ENCODE results near the gene ABHD1.
"Not testable (repeated sequence)": the region's sequence is repeated elsewhere in the genome, so short reads cannot be mapped to it uniquely, and the experiment has no call there.

ABHD1 gene

DNA sequence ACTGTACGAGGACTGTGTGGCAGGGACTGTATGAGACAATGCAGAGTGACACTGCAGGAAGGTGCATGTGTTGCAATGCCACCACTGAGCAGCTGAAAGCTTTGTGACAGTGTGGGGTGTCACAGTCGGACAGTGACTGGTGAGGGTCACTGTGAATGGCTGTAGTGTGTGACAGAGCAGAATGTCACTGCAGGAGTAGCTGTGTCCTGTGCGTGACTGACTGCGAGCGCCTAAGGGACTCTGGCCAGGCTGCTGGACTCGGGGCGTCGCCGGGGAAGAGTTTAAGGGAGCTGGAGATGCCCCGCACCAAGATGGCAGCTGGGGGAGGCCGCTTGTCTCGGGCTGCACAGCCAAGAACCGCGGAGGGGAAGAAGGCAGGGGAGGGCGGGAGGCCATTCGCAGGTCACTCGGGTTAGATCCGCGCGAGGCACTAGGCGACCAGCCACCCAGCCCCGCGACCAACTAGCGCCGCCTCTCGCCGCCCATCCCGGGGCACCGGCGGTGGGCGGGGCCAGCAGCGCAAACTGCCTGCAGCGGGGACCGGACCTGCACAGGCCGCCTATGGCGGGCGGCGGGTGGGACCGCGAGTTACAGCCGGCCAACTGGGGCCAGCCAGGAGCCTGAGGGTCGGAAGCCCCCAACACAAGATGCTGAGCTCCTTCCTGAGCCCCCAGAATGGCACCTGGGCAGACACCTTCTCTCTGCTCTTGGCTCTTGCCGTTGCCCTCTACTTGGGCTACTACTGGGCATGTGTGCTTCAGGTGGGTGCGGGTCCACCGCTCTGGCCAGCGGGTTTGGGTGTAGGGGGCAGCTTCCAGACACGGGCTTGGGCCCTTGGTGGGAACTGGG is at the start of gene ABHD1:
Gene ABHD1, plus strand, starts transcription at position 514 of the 849 bp plus-strand sequence. Its CDS starts 134 bp downstream, at position 648.
- Histone ChIP-seq H3K9me3 (ENCODE audit: low read length) (no peaks in the 10 kb centered on the region), H3K36me3 (ENCODE audit: insufficient read depth, low read length) (no peaks in the 10 kb centered on the region), H3K27ac (ENCODE audit: low read depth, low read length) (peak within 1 kb of the TSS; percentile 65), H3K4me1 (ENCODE audit: insufficient read depth, low read length) (peaks cover 11% of the 10 kb centered on the region), H3K4me3 (ENCODE audit: low read depth in 1 of 2, low read length in 2 of 2) (peak within 1 kb of the TSS; percentile 53 to 71), H3K27me3 (ENCODE audit: control insufficient read depth in 1 of 2, insufficient read depth in 2 of 2, low read length in 2 of 2) (peaks cover 0 to under 1% of the 10 kb centered on the region in 2 donors), H3K9ac (ENCODE audit: low read length) (no peak within 1 kb of the TSS)

DNA sequence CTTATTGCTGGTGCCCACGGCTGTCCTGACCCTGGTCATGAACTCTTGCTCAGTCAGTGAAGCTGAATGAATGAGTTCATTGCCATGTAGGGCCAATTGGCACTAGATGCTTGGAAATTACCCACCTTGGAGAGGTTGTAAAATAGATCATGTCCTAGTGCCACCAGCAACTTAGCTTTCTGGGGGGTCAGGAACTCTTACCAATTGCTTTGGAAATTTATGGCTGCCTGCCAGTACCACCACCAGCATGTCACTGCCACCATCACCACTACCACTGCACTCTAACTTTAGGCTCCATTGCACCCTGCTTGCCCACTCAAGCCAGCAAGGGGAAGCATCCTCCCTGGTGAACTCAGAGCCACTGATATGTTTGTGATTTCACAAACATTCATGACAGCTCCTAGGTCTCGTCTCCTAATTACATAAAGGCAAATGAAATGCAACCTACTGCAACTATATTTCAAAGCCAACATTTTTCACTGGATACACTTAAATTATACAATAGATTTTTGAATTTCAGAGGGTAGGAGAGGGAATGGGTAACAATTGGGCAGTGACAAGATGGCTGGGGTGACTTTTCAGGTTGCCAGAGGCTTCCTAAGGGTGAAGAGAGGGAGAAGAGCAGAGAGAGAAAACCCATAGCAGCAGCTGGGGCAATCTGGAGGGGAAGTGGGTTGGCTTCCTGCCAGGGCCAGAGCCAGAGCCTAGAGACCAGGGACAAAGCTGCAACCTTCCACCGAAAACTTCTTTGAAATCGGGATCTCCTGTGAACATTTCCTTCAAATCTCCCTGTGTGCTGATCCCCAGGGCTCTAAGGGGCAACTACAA is 48.7 kb upstream of the ABHD1 start:
- no peaks in the 10 kb centered on the region for H3K9me3 ChIP-seq (ENCODE audit: low read length)
- no peaks in the 10 kb centered on the region for H3K27me3 ChIP-seq (ENCODE audit: control insufficient read depth in 1 of 2, insufficient read depth in 2 of 2, low read length in 2 of 2)
- no peak overlapping the region for H3K4me3 ChIP-seq (ENCODE audit: low read depth in 1 of 2, low read length in 2 of 2)
- H3K9ac ChIP-seq (ENCODE audit: low read length), result no peak overlapping the region
- H3K36me3 ChIP-seq (ENCODE audit: insufficient read depth, low read length), result peaks cover 8% of the 10 kb centered on the region
- peak overlapping the region; percentile 85 for H3K27ac ChIP-seq (ENCODE audit: low read depth, low read length)
- peaks cover 58% of the 10 kb centered on the region for H3K4me1 ChIP-seq (ENCODE audit: insufficient read depth, low read length)

GRCh38 chr2:27075566-27075871 is 48.1 kb upstream of the ABHD1 start:
- Histone ChIP-seq H3K4me1 (ENCODE audit: insufficient read depth, low read length) (peaks cover 58% of the 10 kb centered on the region), H3K27ac (ENCODE audit: low read depth, low read length) (peak overlapping the region; percentile 85)
- not testable (repeated sequence) for H3K36me3 ChIP-seq (ENCODE audit: insufficient read depth, low read length); H3K9ac ChIP-seq (ENCODE audit: low read length); H3K9me3 ChIP-seq (ENCODE audit: low read length); H3K27me3 ChIP-seq (ENCODE audit: control insufficient read depth in 1 of 2, insufficient read depth in 2 of 2, low read length in 2 of 2); H3K4me3 ChIP-seq (ENCODE audit: low read depth in 1 of 2, low read length in 2 of 2)

- Histone ChIP-seq H3K27ac (ENCODE audit: low read depth, low read length) (peak overlapping the region; percentile 85), H3K27me3 (ENCODE audit: control insufficient read depth in 1 of 2, insufficient read depth in 2 of 2, low read length in 2 of 2) (no peaks in the 10 kb centered on the region), H3K36me3 (ENCODE audit: insufficient read depth, low read length) (no peaks in the 10 kb centered on the region), H3K9me3 (ENCODE audit: low read length) (no peaks in the 10 kb centered on the region), H3K9ac (ENCODE audit: low read length) (no peak overlapping the region), H3K4me1 (ENCODE audit: insufficient read depth, low read length) (peaks cover 58% of the 10 kb centered on the region), H3K4me3 (ENCODE audit: low read depth in 1 of 2, low read length in 2 of 2) (no peak overlapping the region)
These were observed 47.3 kb upstream of the ABHD1 start for GRCh38 chr2:27076323-27076722.

GRCh38 chr2:27077231-27077630 is 46.4 kb upstream of the ABHD1 start:
- H3K4me1 ChIP-seq (ENCODE audit: insufficient read depth, low read length), result peaks cover 67% of the 10 kb centered on the region

DNA sequence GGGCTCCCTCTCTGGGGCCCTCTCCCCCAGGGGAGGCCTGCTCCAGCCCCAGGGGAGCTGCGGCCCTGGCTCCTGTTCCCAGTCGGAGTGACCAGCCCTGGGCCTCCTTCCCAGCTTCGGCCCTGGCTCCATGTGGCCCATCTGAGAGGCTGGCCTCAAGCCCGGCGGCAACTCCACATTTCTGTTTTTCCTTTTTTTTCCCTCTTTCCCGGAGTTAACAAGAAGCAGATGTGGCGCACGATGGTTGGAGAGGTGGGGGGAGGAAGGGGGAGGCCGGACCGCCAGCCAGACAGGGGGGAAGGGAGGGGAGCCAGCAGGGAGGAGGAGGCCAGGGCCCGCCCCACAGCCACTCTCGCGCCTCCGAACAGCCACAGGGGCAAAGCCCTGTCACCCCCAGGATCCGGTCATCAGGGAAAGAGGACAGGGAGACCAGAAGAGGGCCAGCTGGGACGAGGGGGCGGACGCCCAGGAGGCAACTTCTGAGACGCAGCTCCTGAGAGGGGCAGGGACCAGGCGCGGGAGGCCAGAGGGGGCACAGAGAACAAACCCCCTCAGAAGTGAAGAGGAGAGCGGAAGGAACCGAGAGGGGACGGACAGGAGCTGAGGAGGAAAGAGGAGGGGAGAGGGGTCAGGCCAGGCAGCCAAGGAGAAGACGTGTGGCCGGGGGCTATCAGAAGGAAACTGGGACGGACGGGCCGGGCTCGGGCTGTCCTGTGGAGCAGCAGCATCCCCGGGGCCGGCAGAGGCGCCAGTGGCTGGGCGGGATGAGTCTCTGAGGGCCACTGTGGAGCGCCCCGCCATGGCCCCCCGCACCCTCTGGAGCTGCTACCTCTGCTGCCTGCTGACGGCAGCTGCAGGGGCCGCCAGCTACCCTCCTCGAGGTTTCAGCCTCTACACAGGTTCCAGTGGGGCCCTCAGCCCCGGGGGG is 45.1 kb upstream of the ABHD1 start, which contains the start of gene EMILIN1:
Gene EMILIN1, plus strand, starts transcription at position 349 of the 928 bp plus-strand sequence. Its CDS starts 451 bp downstream, at position 800.
- H3K27me3 ChIP-seq (ENCODE audit: control insufficient read depth in 1 of 2, insufficient read depth in 2 of 2, low read length in 2 of 2), result no peaks in the 10 kb centered on the region
- H3K9me3 ChIP-seq (ENCODE audit: low read length), result no peaks in the 10 kb centered on the region
- peaks cover 17% of the 10 kb centered on the region for H3K36me3 ChIP-seq (ENCODE audit: insufficient read depth, low read length)
- peak within 1 kb of the TSS; percentile 97 for H3K9ac ChIP-seq (ENCODE audit: low read length)
- peaks cover 70% of the 10 kb centered on the region for H3K4me1 ChIP-seq (ENCODE audit: insufficient read depth, low read length)
- H3K4me3 ChIP-seq (ENCODE audit: low read depth in 1 of 2, low read length in 2 of 2), result peak within 1 kb of the TSS; percentile 90 to 96
- H3K27ac ChIP-seq (ENCODE audit: low read depth, low read length), result peak within 1 kb of the TSS; percentile 87

More at GRCh38 chr2:27077231-27077630, 46.4 kb upstream of the ABHD1 start:
- Histone ChIP-seq H3K9me3 (ENCODE audit: low read length) (no peaks in the 10 kb centered on the region), H3K9ac (ENCODE audit: low read length) (no peak overlapping the region), H3K27me3 (ENCODE audit: control insufficient read depth in 1 of 2, insufficient read depth in 2 of 2, low read length in 2 of 2) (no peaks in the 10 kb centered on the region), H3K27ac (ENCODE audit: low read depth, low read length) (peak overlapping the region; percentile 87), H3K36me3 (ENCODE audit: insufficient read depth, low read length) (peaks cover 8% of the 10 kb centered on the region), H3K4me3 (ENCODE audit: low read depth in 1 of 2, low read length in 2 of 2) (no peak overlapping the region)

DNA sequence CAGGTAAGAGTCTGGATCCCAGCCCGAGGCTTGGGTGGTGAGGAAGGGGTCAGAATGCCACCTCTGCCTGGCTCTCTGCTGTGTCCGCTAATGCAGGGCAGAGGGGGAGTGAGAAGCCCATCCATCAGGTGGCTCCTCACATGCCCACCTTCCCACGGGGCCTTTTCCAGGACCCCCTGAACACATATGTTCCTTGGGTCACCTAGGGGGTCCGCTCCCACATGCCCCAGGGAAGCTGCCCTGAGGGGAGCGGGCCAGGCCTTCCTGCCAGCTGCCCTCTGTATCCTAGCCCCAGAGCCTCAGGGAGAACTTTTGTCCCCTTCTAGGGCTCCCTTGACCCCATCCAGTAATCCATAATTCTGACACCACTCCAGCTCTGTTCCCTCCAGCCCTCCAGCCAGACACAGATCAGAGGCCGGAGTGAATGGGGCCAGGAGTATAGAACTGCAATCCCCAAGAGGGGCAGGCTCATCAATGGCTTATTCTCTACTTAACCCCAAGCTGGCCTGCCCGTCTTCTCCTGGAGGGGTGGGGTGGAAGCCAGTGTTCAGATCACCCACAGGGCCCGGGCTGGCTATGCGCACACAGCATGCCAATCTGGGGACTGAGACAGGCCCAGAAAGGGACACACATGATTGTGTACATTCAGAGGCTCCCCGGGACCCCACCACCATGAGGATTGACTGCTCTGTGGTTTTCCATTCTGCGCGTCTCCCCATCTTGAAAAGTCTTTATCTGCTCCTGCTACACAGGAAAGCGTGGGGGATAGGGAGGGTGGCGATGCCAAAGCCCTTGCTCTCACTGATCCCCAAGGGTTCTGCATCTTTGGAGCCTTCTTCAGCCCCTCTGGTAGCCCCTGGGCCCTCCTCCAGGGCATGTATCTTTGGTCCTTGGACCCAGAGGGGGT is 44.1 kb upstream of the ABHD1 start:
- Histone ChIP-seq H3K27ac (ENCODE audit: low read depth, low read length) (peak overlapping the region; percentile 87), H3K36me3 (ENCODE audit: insufficient read depth, low read length) (peaks cover 17% of the 10 kb centered on the region), H3K27me3 (ENCODE audit: control insufficient read depth in 1 of 2, insufficient read depth in 2 of 2, low read length in 2 of 2) (no peaks in the 10 kb centered on the region), H3K4me1 (ENCODE audit: insufficient read depth, low read length) (peaks cover 70% of the 10 kb centered on the region), H3K9me3 (ENCODE audit: low read length) (no peaks in the 10 kb centered on the region), H3K9ac (ENCODE audit: low read length) (peak overlapping the region; percentile 97), H3K4me3 (ENCODE audit: low read depth in 1 of 2, low read length in 2 of 2) (peak overlapping the region; percentile 90 to 96)

GRCh38 chr2:27080140-27080469 is 43.5 kb upstream of the ABHD1 start:
- Histone ChIP-seq H3K4me3 (ENCODE audit: low read depth in 1 of 2, low read length in 2 of 2) (peak overlapping the region; percentile 90 to 96), H3K27ac (ENCODE audit: low read depth, low read length) (peak overlapping the region; percentile 87), H3K9me3 (ENCODE audit: low read length) (no peaks in the 10 kb centered on the region), H3K36me3 (ENCODE audit: insufficient read depth, low read length) (peaks cover 17% of the 10 kb centered on the region), H3K4me1 (ENCODE audit: insufficient read depth, low read length) (peaks cover 70% of the 10 kb centered on the region), H3K9ac (ENCODE audit: low read length) (peak overlapping the region; percentile 97), H3K27me3 (ENCODE audit: control insufficient read depth in 1 of 2, insufficient read depth in 2 of 2, low read length in 2 of 2) (no peaks in the 10 kb centered on the region)

DNA sequence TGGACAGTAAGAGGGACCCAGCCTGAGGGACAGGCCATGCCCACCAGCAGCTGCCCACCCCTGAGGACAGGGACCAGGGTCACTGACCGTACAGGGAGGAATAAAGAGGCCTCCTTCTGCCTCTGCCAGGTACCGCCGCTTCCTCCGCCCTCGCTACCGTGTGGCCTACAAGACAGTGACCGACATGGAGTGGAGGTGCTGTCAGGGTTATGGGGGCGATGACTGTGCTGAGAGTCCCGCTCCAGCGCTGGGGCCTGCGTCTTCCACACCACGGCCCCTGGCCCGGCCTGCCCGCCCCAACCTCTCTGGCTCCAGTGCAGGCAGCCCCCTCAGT is 43.0 kb upstream of the ABHD1 start:
- peak overlapping the region; percentile 87 for H3K27ac ChIP-seq (ENCODE audit: low read depth, low read length)
- H3K4me3 ChIP-seq (ENCODE audit: low read depth in 1 of 2, low read length in 2 of 2), result peak overlapping the region; percentile 90 to 96
- H3K4me1 ChIP-seq (ENCODE audit: insufficient read depth, low read length), result peaks cover 69% of the 10 kb centered on the region
- peak overlapping the region; percentile 97 for H3K9ac ChIP-seq (ENCODE audit: low read length)
- H3K36me3 ChIP-seq (ENCODE audit: insufficient read depth, low read length), result peaks cover 17% of the 10 kb centered on the region
- H3K9me3 ChIP-seq (ENCODE audit: low read length), result no peaks in the 10 kb centered on the region
- H3K27me3 ChIP-seq (ENCODE audit: control insufficient read depth in 1 of 2, insufficient read depth in 2 of 2, low read length in 2 of 2), result no peaks in the 10 kb centered on the region

- H3K9me3 ChIP-seq (ENCODE audit: low read length), result no peaks in the 10 kb centered on the region
- H3K4me3 ChIP-seq (ENCODE audit: low read depth in 1 of 2, low read length in 2 of 2), result peak overlapping the region in 1 of 2 donors; percentile 90
- no peaks in the 10 kb centered on the region for H3K27me3 ChIP-seq (ENCODE audit: control insufficient read depth in 1 of 2, insufficient read depth in 2 of 2, low read length in 2 of 2)
- peaks cover 17% of the 10 kb centered on the region for H3K36me3 ChIP-seq (ENCODE audit: insufficient read depth, low read length)
- H3K9ac ChIP-seq (ENCODE audit: low read length), result no peak overlapping the region
- peaks cover 67% of the 10 kb centered on the region for H3K4me1 ChIP-seq (ENCODE audit: insufficient read depth, low read length)
- peak overlapping the region; percentile 52 for H3K27ac ChIP-seq (ENCODE audit: low read depth, low read length)
These were observed 41.4 kb upstream of the ABHD1 start for GRCh38 chr2:27081984-27082772.
